HPDE6-E6E7 (cell line): ENCODE measurements around the gene SPANXN4.

ENCODE experiments used
- DNase-seq: peaks from one replicate; pipeline ENCODE4 v3.0.0; 2011; ENCODE audit warnings: missing footprints; ENCODE audit errors: extremely low spot score

Gene SPANXN4

GRCh38 chrX:143025628-143026027, at the start of gene SPANXN4:
Gene SPANXN4, plus strand, starts transcription at chrX:143025928. Its CDS starts 87 bp downstream, at chrX:143026015.
- DNase-seq: no peak

- no peak for DNase-seq
Observed at GRCh38 chrX:142977128-142977914, 48.4 kb upstream of the SPANXN4 start.

- DNase-seq: no peak
Observed at GRCh38 chrX:142978130-142978684, 47.5 kb upstream of the SPANXN4 start.

GRCh38 chrX:142982679-142983078, 43.0 kb upstream of the SPANXN4 start:
- no peak for DNase-seq

GRCh38 chrX:142994988-142995387, 30.7 kb upstream of the SPANXN4 start:
- no peak for DNase-seq

GRCh38 chrX:142998447-142999198, 27.1 kb upstream of the SPANXN4 start:
- no peak for DNase-seq

- no peak for DNase-seq
Observed at GRCh38 chrX:142999199-142999701, 26.5 kb upstream of the SPANXN4 start.

GRCh38 chrX:143002206-143002605, 23.5 kb upstream of the SPANXN4 start:
- no peak for DNase-seq

- DNase-seq: no peak
Observed at GRCh38 chrX:143017272-143017671, 8.5 kb upstream of the SPANXN4 start.

GRCh38 chrX:143027275-143027674, 1.5 kb downstream of the SPANXN4 start:
- no peak for DNase-seq

- DNase-seq: no peak
Observed at GRCh38 chrX:143047511-143047910, 21.8 kb downstream of the SPANXN4 start.

GRCh38 chrX:143058120-143058519, 32.4 kb downstream of the SPANXN4 start:
- DNase-seq: no peak

GRCh38 chrX:143081231-143081630, 55.5 kb downstream of the SPANXN4 start:
- DNase-seq: no peak

GRCh38 chrX:143082537-143082936, 56.8 kb downstream of the SPANXN4 start:
- DNase-seq: no peak
